Measurements from ENCODE around the gene TMBIM1. TPM values are rescaled to one million over a fixed set of nuclear protein-coding genes. Genes with fewer than 3 reads are reported as not detected.

TMBIM1 gene
- total and polyA plus RNA-seq, 9 of the 15 experiments (the other 6 are each of a cell fraction or from before 2014, with no cell fraction given): 14.2 to 105 (median 47.0) TPM

GRCh38 chr2:218271865-218272530 is 20.3 kb downstream of the TMBIM1 start:
- no peak overlapping the region for H3K27ac ChIP-seq (ENCODE audit: extremely low read depth, low read depth, low read length)
- DNase-seq (ENCODE audit: extremely low read depth in 1 of 4, low spot score in 3 of 4): no peak
- H3K27me3 ChIP-seq (ENCODE audit: control insufficient read depth in 2 of 2, insufficient read depth in 2 of 2, low read length in 2 of 2): no peaks in the 10 kb centered on the region
- FAIRE-seq: no peak
- H3K79me2 ChIP-seq (ENCODE audit: control insufficient read depth, insufficient read depth, low read length): peaks cover 25% of the 10 kb centered on the region
- H2AFZ ChIP-seq (ENCODE audit: low read depth, low read length): no peak overlapping the region
- H3K9ac ChIP-seq (ENCODE audit: insufficient read depth in 1 of 2, low read depth in 2 of 2, low read length in 2 of 2): peak overlapping the region in 1 of 2 experiments; percentile 75; a peak in 1 of 4 replicates
- H4K20me1 ChIP-seq (replicated peaks; ENCODE audit: control insufficient read depth, insufficient read depth, low read length): 0 out of 2 replicates have a peak, but pooled peaks cover 8% of the 10 kb centered on the region
- no peak for ATAC-seq
- no peaks in the 10 kb centered on the region for H3K9me3 ChIP-seq (replicated peaks; ENCODE audit: control insufficient read depth, insufficient read depth, low read depth, low read length)
- peaks cover 4 to 25% of the 10 kb centered on the region in 2 experiments; a peak in 3 of 5 replicates for H3K4me1 ChIP-seq (replicated peaks in 1 of 2; ENCODE audit: control insufficient read depth in 2 of 2, insufficient read depth in 2 of 2, low read length in 2 of 2)
- POLR2A ChIA-PET: interaction anchor here (0.5 to 1.2 kb wide), 9 partner anchors 10 to 378 kb away, joined by 3 to 6 read pairs (median 3); partner anchors contain the start of gene GPBAR1
- H3K9me1 ChIP-seq (ENCODE audit: control insufficient read depth, insufficient read depth, low read length): no peaks in the 10 kb centered on the region
- H3K36me3 ChIP-seq (ENCODE audit: control insufficient read depth, insufficient read depth, low read length): peaks cover 53% of the 10 kb centered on the region
- WGBS (ENCODE audit: insufficient coverage, low coverage, missing lambda C conversion rate): 70% methylated on average over 3 of the region's 5 CpGs
- in situ Hi-C loops (cut with MboI) (no loop called here), intact Hi-C loops (cut with micrococcal nuclease) (loop anchor here (1.0 to 10.0 kb wide), 4 partner anchors 15 to 373 kb away; partner anchors contain the start of gene CATIP)
- no TSS peak for BruUV-seq (replicated peaks)
- peak overlapping the region; percentile 89 for H3K4me2 ChIP-seq (ENCODE audit: insufficient read depth, low read length)
- CTCF ChIA-PET (ENCODE audit: low intra/inter-chr PET ratio): interaction anchor here (0.7 to 2.0 kb wide), 2 partner anchors 84 to 124 kb away, joined by 3 to 8 read pairs; partner anchors contain the start of gene CATIP
- H3K4me3 ChIP-seq: no peak overlapping the region
- peak; percentile 39 for TF ChIP-seq POLR2G (IDR thresholded peaks at IDR 0.05; ENCODE audit: low read depth, low read length)
- TF ChIP-seq MBD2 (IDR thresholded peaks at IDR 0.05; ENCODE audit: borderline replicate concordance, low read depth): no peak
- TF ChIP-seq RBM25 (IDR thresholded peaks at IDR 0.05; ENCODE audit: low read depth, low read length, severe bottlenecking): peak; percentile 38
- no peak for TF ChIP-seq TFAM (CRISPR knock-in tag; conservative IDR thresholded peaks at IDR 0.05)
- TF ChIP-seq ZNF431 (CRISPR knock-in tag; IDR thresholded peaks at IDR 0.05): 0 out of 2 replicates have a peak, but pooled peaks have one; percentile 23
